B cell (primary cell): ENCODE results near the gene SMC1B.

ENCODE experiments used
- EZH2 ChIP-seq: IDR thresholded peaks from 2 replicates; pipeline ENCODE4 v1.6.1; 2012; ENCODE audit warnings: borderline replicate concordance, low read depth, mild to moderate bottlenecking, moderate library complexity, low read length; ENCODE audit not compliant: insufficient read depth, poor library complexity, severe bottlenecking
- TF ChIP-seq, protein P1 (sequence below): fragments of 200-600 bp; IDR thresholded peaks from one replicate; pipeline ENCODE4 v1.8.0; 2022; ENCODE audit warnings: antibody characterized with exemption, mild to moderate bottlenecking

DNA sequence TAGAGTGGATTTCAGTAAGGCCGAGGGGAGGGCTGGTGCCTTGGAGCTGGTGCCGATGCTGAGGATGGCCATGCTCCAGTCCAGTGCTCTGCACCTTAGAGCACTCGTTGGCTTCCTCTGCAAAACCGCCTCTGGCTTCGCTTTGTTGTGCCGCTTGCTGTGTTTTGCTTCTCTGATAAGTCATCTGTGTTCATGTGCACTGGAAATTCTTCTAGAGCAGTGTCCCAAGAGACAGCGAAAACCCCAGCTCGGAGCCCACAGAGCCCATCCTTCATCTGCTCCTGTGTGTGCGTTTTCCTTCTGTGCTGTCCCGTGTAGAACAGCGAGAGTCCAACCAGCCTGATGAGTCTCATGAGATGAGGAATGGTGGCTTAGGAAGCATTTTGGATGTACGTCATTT is 91.6 kb downstream of the SMC1B start:
- TF ChIP-seq, protein P1, sequence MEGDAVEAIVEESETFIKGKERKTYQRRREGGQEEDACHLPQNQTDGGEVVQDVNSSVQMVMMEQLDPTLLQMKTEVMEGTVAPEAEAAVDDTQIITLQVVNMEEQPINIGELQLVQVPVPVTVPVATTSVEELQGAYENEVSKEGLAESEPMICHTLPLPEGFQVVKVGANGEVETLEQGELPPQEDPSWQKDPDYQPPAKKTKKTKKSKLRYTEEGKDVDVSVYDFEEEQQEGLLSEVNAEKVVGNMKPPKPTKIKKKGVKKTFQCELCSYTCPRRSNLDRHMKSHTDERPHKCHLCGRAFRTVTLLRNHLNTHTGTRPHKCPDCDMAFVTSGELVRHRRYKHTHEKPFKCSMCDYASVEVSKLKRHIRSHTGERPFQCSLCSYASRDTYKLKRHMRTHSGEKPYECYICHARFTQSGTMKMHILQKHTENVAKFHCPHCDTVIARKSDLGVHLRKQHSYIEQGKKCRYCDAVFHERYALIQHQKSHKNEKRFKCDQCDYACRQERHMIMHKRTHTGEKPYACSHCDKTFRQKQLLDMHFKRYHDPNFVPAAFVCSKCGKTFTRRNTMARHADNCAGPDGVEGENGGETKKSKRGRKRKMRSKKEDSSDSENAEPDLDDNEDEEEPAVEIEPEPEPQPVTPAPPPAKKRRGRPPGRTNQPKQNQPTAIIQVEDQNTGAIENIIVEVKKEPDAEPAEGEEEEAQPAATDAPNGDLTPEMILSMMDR = no peak
- no peak for TF ChIP-seq EZH2
